Left forelimb (tissue), 1 donor: ENCODE measurements around the gene CRY2.
"Not testable (repeated sequence)": the region's sequence is repeated elsewhere in the genome, so short reads cannot be mapped to it uniquely, and the experiment has no call there.

Source experiments
- DNase-seq: peaks from one replicate; pipeline ENCODE4 v3.0.0-alpha.2; 2018; ENCODE audit warnings: low spot score

CRY2 gene

DNA sequence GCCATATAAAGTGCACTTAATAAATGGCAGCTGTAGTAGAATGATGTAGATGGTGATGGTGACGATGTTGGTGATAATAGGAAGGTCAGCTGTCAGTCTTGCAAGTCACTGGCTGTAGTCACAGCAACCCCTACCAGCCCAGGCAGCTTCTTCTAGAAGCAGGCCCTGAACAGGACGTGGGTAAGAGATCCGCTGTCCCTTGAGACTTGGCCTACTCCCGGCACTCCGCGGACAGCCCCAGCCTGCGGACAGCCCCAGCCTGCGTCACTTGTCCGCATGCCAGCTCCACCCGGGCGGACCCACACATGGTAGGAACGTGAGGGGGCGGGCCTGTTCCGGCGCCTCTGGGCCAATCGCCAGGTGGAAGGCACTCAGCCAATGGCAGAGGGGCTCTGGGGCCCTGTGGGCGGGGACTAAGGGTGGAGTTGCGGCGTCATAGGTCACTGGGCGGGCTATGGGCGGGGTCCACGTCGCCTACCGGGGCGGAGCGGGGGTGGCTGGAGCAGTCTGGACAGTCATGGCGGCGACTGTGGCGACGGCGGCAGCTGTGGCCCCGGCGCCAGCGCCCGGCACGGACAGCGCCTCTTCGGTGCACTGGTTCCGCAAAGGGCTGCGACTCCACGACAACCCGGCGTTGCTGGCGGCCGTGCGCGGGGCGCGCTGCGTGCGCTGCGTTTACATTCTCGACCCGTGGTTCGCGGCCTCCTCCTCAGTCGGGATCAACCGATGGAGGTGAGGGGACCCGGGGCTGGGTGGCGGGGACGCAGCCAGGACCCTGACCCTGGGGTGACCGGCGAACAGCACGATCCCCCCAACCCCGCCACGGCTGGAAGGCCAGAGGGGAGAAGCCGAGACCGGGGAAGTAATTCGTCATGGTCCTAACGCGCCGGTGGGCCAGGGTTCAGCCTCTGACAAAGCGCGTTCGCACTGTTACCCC, at the start of gene CRY2:
Gene CRY2 (plus strand): TSS at position 502 of the 937 bp plus-strand sequence. CDS start 16 bp downstream, at position 518.
- peak; percentile 100 for DNase-seq

DNA sequence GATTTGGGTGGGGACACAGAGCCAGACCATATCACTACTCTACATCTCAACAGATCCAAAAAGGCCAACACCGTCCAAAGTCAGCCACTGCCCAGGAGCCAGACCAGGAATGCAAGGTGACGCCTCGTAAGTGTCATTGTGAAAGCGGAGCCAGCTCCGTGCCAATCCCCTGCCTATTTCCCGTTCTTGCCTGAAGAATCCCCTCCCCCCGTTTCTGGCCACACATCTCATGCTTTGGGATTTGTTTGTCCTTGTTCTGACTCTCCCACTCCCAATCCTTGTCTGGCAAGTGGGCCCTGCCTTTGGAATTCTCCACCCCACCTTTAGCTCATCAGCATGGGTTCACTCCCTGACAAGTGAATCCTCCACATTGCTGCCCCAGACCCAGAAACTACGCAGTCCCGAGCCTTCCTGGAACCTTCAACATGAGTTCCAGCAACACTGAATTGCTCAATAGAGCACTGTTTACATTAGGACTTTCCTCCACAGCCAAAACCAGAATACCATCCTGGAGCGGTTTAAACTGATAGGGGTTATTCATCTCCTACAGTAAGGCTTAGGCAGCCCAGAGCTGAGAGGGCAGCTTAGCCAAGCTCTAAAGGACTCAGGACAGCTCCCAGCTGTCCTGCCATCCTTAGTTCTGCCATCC, 48.4 kb upstream of the CRY2 start:
- DNase-seq = no peak

DNA sequence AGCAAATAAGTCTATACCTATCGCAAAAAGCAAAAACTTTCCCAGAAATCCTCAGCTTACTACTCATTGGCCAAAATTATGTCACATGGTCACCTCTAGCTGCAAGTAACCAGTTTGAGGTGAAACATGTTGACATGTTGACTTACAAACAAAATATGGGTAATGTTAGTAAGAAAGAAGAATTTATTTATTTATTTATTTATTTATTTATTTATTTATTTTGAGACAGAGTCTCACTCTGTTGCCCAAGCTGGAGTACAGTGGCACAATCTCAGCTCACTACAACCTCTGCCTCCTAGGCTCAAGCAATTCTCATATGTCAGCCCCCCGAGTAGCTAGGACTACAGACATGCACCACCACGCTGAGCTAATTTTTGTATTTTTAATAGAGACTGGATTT, 47.7 kb upstream of the CRY2 start:
- no peak for DNase-seq

DNA sequence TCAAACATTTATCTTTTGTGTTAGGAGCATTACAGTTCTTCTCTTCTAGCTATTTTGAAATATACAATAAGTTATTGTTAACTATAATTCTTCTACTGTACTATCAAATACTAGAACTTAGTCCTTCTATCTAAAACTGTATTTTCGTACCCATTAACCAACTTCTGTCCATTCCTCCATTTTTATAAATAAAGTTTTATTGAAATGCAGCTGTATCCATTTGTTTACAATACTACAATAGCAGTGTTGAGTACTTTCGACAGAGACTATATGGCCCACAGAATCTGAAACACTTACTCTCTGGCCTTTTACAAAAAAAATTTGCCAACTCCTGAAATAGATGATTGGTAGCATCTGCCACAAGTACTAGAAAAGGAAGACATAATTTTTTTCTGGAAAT, 47.0 kb upstream of the CRY2 start:
- no peak for DNase-seq

DNA sequence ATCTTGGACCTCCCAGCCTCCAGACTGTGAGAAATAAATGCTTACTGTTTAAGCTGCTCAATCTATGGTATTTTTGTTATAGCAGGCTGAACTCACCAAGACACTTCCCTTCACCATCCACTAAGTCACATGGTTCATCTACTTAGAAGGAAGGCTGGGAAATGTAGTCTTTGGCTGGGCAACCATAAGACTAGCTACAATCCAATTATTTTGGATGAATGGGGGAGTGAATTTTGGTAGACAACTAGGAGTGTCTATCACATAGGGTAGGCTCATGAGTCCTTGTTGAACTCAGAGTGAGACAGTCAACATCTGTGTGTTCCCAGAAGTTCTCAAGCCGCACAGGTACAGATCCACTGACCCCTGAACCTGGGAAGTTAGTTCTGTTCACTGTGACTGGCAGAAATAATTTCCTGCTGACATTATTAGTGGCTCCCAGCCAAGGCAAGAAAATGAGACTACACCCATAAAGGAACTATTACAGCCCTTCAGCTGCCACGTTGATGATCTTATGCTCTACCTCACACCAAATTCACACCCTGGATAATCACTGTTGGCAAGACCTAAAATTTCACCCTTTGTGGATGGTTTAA, 45.5 kb upstream of the CRY2 start:
- no peak for DNase-seq

DNA sequence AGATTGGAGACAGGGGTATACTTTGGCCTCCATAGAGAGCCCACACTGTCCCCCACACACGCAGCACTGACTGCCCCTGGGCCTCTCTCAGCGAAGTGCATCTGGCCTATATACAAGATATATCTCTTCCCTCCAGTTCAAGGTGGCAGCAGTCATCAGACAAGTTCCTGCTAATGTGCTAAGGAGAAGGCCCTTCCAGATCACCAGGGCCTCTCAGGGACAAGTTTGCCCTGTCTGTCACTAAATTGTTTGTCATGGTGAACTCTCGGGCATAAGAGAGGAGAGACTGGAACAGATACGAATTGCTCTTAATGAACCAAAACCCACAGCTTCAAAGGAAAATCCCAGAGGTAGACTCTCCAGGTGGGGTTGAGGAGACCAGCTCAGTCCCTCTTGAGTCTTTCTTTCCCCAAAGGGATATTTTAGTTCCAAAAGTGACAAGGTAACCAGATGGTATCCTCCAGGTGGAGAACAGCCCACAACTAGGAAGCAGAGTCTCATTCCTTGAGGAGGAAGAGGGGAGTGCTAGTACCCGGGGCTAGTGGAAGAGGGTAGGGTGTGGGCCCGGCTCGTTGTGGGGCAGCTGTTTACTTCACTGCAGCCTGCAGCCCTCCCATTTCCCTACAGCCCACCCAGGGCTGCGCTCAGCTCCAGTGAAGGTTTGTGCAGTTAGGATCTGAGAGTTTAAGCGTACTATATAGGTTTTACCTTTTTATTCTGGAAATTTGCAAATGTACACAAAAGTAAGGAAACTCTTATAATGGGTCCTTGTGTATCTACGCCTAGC, 44.6 kb upstream of the CRY2 start:
- DNase-seq = no peak

DNA sequence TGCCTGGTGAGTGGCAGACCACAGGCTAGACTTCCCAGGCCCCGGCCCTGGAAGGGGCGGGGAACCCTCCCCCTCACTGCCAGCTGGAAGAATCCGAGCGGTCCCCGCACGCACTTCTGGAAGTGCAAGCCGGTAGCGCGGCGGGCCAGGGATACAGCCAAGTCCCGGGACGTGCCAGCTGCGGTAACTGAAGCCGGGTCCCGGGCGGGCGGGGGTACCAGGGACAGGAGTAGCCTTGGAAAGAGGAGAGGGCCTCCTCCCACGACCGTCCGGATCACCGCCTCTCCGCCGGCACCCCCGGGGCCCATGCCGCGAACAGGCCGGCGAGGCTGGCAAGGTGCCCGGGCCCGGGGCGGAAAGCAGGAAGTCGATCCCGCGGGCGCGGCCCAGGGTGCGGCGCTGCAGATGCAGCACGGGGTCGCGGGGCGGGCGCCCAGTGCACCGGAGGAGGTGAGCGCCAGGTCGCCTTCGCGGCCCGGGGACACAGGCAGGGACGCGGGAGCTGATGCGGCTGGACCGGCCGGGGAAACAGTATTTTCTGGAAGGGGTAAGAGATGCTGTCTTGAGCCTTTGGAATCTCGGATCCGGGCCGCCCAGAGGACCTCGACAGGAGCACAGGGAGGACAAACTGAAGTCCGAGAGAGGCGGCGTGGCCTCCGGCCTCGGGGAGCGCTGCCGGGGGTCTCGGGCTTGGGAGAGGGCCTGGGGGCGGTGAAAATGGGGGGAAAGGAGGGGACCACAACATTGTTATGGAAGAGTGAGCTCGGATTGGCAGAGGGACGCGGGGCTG, 43.1 kb upstream of the CRY2 start:
- DNase-seq = peak; percentile 86

DNA sequence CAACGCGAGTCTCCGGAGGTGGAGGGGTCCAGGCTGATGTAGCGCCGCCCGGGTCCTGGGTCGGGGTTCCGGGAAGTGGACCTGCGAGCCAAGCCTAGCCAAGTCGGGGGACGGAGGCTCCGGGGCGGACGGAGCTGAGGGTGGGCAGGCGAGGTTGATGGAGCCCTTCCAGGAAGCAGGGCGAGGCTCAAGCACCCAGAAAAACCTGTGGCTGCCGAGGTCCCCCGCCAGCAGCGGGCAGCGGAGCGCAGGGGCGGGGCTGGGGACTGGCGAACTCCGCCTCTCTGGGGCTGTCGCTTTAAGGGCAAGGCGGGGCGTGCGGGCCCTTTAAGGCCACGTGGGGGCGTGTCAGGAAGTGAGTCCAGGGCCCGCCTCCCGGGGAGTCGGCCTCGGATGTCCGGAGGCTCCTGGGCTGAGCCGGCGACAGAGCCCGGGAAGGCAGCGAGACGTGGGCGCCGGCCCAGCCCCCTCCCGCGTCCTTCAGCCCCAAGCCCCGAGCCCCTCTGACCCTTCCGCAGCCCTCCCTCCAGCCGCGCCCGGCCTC, 42.4 kb upstream of the CRY2 start, which contains the start of gene SLC35C1:
Gene SLC35C1 (plus strand): TSS at position 389 of the 544 bp plus-strand sequence. CDS start 653 bp downstream, outside the sequence.
- peak; percentile 95 for DNase-seq

DNA sequence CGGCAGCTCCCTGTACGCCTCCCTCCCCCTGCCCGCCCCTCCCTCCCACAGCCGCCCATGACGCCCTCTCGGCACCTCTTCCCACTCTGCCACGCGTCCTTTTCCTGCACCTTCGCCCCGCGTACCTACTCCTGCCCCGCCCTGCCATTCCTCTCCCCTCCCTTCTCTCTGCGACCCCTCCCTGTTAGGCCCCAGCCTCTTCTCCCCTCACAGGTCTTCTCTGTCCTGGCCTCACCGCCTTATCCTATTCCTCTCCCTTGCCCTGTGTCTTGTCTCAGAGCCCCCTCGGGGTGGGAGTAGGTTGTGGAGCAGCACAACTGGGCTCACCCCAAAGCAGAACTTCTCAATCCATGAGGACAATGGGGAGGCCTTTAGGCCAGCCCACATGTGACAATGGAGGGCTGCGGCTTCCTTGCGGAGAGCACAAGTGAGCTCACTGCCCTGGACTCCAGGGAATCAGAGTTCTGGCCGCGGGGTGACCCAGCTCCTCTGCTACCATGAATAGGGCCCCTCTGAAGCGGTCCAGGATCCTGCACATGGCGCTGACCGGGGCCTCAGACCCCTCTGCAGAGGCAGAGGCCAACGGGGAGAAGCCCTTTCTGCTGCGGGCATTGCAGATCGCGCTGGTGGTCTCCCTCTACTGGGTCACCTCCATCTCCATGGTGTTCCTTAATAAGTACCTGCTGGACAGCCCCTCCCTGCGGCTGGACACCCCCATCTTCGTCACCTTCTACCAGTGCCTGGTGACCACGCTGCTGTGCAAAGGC, 41.8 kb upstream of the CRY2 start:
- DNase-seq = no peak

DNA sequence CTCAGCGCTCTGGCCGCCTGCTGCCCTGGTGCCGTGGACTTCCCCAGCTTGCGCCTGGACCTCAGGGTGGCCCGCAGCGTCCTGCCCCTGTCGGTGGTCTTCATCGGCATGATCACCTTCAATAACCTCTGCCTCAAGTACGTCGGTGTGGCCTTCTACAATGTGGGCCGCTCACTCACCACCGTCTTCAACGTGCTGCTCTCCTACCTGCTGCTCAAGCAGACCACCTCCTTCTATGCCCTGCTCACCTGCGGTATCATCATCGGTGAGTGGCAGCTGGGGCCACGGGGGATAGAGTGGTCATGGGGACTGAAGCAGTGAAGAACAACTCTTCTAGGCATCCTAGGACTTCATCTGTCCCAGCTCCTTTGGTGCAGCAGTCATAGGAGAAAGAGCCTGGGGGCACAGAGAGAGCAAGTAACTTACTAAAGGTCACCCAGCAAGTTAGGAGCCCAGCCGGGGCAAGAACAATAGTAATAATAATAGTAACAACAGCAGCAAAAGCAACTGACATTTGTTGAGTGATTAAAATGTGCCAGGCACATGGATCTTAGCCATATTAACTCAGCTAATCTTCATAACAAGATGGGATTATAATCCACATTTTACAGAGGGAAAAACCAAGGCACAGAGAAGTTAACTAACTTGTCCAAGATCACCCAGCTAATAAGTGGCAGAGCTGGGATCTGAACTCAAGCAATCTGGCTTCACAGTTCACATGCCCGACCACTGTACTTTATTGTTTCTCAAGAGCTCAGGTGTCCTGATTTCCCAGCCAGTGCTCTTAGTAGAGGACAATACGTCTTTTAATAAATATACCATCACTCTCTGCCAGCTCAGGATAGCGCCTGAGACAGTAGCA, 41.0 kb upstream of the CRY2 start:
- no peak for DNase-seq

DNA sequence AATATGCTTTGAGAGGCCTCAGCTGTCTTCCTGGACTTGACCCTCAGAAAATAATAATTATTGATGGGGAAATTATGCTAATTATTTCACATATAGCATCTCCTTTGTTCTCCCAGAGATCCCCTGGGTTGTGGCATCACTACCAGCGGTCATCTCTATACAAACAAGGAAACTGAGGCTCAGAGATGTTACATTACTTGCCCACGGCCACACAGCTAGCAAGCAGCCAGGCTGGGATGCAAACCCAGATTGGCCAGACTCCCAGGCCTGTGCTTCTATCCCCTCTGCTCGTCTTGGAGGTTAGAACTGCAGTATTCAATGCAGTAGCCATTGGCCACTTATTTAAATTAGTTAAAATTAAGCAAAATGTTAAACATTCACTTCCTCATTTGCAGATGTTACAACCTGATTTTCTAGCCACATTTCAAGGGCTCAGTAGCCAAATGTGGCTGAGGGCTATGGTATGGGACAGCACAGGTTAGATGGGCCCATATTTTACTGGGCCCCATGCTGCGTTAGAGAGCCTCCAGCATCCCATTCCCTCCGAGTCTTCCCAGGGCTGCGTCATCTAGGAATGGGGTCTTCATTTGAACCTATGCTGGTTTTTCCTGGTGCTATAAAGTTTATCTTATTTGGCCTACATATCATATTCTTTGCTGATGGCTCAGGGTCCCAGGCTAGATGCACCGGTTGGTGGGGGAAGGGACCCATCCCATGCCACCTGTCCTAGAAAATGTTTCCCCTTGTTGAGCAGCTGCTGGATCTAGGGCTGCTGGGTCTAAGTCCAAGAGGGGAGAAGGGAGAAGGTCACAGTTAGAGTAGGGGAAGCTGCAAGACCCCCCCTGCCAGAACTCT, 40.1 kb upstream of the CRY2 start:
- DNase-seq = no peak

DNA sequence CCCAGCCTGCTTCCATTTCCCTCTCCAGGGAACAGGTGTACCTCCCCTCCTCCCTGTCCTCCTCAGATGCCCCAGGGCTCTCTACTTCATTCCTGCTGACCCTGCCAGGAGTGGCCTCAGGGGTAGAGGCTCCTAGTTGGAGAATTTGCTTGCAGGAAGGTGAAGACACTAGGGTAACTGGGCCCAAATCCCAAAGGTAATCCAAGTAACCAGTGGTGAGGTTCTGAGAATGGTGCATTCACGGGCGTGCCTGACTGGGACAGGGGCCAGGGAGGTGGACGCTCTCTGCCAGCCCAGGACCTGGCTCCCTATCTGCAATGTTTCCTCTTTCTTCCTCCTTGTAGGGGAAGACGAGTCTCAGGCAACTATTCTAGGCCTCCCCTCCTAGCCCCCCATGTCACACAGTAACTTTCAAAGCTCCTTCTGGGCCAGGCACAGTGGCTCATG, 39.5 kb upstream of the CRY2 start:
- no peak for DNase-seq

DNA sequence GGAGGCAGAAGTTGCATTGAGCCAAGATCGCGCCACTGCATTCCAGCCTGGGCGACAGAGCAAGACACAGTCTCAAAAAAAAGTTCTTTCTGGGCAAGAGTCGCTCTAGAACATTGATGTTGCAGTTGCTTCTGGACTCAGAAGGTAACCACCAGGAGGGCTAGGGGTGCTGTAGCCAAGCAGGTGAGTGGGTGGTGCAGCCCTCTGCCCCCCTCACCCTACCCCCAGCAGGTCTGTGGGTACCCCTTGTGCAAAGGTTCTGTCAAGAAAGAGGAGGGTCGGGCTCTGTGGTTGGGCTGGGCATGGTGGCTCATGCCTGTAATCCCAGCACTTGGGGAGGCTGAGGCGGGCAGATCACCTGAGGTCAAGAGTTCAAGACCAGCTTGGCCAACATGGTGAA, 38.8 kb upstream of the CRY2 start:
- not testable (repeated sequence) for DNase-seq

DNA sequence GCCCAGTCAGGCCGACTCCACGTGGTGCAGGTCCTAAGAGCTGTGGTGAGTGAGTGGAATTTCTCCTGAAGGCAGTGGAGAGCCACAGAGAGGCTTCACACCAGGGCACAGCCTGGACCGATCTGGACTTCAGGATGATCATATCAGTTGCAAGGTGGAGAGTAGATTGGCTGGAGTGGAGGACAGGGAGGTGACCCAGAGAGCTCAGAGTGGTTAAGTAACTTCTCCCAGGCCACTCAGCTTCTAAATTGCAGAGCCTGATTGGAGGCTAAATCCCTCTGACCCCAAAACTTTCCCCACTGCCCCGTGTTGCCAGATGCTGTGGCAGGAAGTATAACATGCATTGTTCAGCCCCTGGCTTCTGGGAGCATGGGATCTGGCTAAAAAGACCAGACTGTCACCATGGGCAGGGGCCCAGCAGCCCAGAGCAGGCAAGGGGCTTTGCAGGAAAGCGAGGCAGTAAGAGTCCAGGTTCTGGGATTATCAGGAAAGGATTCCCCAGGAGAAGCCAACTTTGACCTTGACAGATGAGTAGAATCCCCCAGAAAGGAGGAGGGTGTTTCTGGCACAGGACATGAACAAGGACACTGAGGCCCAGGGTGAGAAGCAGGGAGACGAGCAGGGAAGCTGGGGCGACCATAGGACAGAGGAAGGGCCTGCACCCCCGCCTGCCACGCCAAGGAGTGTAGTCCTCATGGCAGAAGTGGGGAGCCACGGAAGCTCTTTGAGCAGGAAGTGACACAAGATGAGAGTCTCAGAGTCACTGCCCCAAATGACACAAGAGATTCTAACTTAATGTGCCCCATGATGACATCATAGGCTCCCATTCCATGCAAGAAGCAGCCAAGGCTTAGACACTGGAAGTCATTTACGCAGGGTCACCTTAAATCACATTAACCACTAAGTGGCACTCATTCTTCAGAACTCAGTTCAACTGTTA, 37.5 kb upstream of the CRY2 start:
- DNase-seq = no peak

DNA sequence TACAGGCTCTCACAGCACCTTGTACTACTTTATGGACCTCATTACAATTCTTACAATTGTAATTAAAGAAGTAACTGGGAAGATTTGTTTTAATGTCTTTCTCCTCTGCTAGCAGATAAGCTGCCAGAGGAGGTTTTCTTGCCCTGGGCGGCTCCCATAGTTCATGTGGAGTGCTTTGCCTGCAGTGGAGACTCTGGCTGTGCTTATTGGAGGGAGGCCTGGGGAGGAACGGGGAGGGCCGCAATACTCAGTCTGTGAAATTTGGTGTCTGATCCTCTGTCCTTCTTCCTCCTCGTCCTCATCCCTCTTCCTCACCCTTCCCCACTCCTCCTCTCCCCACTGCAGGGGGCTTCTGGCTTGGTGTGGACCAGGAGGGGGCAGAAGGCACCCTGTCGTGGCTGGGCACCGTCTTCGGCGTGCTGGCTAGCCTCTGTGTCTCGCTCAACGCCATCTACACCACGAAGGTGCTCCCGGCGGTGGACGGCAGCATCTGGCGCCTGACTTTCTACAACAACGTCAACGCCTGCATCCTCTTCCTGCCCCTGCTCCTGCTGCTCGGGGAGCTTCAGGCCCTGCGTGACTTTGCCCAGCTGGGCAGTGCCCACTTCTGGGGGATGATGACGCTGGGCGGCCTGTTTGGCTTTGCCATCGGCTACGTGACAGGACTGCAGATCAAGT, 36.7 kb upstream of the CRY2 start:
- DNase-seq = no peak

DNA sequence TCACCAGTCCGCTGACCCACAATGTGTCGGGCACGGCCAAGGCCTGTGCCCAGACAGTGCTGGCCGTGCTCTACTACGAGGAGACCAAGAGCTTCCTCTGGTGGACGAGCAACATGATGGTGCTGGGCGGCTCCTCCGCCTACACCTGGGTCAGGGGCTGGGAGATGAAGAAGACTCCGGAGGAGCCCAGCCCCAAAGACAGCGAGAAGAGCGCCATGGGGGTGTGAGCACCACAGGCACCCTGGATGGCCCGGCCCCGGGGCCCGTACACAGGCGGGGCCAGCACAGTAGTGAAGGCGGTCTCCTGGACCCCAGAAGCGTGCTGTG, 36.2 kb upstream of the CRY2 start:
- DNase-seq = no peak
